Panc1 (cell line): Measurements from ENCODE around the gene TLCD3B.

ENCODE experiments used
- CTCF ChIP-seq: fragments of 450-650 bp; IDR thresholded peaks from 2 replicates; pipeline ENCODE4 v1.5.1; 2017; ENCODE audit warnings: mild to moderate bottlenecking
- POLR2AphosphoS5 ChIP-seq: IDR thresholded peaks from 2 replicates; pipeline ENCODE4 v1.6.1; 2012; ENCODE audit warnings: mild to moderate bottlenecking, low read depth, low read length, moderate library complexity
- SIN3A ChIP-seq: IDR thresholded peaks from 2 replicates; pipeline ENCODE4 v1.6.1; 2012; ENCODE audit warnings: low read depth, mild to moderate bottlenecking, low read length, moderate library complexity, borderline replicate concordance; ENCODE audit not compliant: insufficient read depth

- TF ChIP-seq CTCF (no peak), SIN3A (no peak), POLR2AphosphoS5 (no peak)
These were observed 4.6 kb downstream of the TLCD3B start for GRCh38 chr16:30026449-30026848.
